Neural cell (in vitro differentiated cells): ENCODE results near the gene UBA1.

Experiments used
- EP300 ChIP-seq: fragments of 450-650 bp; conservative IDR thresholded peaks from 2 replicates; pipeline ENCODE4 v1.6.1; 2014; ENCODE audit warnings: antibody characterized with exemption, mild to moderate bottlenecking, moderate library complexity; ENCODE audit not compliant: poor library complexity, severe bottlenecking
- EZH2 ChIP-seq: fragments of 200-600, 300-800 bp; shearing (Covaris generic), sonication (generic); IDR thresholded peaks from 2 replicates; pipeline ENCODE4 v1.6.1; 2014; ENCODE audit warnings: antibody characterized with exemption, low read length, borderline replicate concordance, mild to moderate bottlenecking; ENCODE audit not compliant: insufficient read depth, poor library complexity, severe bottlenecking
- POLR2AphosphoS5 ChIP-seq: IDR thresholded peaks from 2 replicates; pipeline ENCODE4 v1.6.1; 2012
- RAD21 ChIP-seq: fragments of 450-650 bp; conservative IDR thresholded peaks from 2 replicates; pipeline ENCODE4 v1.6.1; 2014; ENCODE audit warnings: antibody characterized with exemption, mild to moderate bottlenecking, moderate library complexity
- REST ChIP-seq: IDR thresholded peaks from 2 replicates; pipeline ENCODE4 v1.6.1; 2012; ENCODE audit warnings: borderline replicate concordance
- TAF1 ChIP-seq: IDR thresholded peaks from 2 replicates; pipeline ENCODE4 v1.6.1; 2012; ENCODE audit warnings: low read depth
- TF ChIP-seq, protein P1 (sequence below): fragments of 450-650 bp; IDR thresholded peaks from 2 replicates; pipeline ENCODE4 v1.5.1; 2014; ENCODE audit warnings: antibody characterized with exemption, mild to moderate bottlenecking, moderate library complexity; ENCODE audit not compliant: poor library complexity, severe bottlenecking

- no peak for TF ChIP-seq EP300
- TF ChIP-seq RAD21, result no peak
- TF ChIP-seq POLR2AphosphoS5, result no peak
- TF ChIP-seq, protein P1, sequence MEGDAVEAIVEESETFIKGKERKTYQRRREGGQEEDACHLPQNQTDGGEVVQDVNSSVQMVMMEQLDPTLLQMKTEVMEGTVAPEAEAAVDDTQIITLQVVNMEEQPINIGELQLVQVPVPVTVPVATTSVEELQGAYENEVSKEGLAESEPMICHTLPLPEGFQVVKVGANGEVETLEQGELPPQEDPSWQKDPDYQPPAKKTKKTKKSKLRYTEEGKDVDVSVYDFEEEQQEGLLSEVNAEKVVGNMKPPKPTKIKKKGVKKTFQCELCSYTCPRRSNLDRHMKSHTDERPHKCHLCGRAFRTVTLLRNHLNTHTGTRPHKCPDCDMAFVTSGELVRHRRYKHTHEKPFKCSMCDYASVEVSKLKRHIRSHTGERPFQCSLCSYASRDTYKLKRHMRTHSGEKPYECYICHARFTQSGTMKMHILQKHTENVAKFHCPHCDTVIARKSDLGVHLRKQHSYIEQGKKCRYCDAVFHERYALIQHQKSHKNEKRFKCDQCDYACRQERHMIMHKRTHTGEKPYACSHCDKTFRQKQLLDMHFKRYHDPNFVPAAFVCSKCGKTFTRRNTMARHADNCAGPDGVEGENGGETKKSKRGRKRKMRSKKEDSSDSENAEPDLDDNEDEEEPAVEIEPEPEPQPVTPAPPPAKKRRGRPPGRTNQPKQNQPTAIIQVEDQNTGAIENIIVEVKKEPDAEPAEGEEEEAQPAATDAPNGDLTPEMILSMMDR, result no peak
- no peak for TF ChIP-seq TAF1
- TF ChIP-seq EZH2, result no peak
- no peak for TF ChIP-seq REST
These were observed 22.8 kb downstream of the UBA1 start for GRCh38 chrX:47216393-47216925.
